Measurements from ENCODE around the gene RGS7.

DNA sequence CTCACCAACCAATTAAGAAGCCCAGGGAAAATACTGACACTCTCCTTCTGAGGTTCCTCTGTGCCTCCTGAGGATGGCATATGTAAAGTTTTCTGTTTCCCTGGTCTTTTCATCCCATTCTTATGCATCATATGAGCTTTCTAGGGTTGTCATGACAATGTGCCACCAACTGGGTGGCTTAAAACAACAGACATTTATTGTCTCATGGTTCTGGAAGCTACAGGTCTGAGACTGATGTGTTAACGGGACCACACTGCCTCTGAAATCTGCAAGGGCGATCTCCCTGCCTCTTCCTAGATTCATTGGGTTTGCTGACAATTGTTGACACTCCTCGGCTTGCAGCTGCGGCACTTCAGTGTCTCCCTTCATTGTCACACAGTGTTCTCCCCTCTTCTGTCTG, 308.4 kb downstream of the RGS7 start:
- TF ChIP-seq, protein P1, sequence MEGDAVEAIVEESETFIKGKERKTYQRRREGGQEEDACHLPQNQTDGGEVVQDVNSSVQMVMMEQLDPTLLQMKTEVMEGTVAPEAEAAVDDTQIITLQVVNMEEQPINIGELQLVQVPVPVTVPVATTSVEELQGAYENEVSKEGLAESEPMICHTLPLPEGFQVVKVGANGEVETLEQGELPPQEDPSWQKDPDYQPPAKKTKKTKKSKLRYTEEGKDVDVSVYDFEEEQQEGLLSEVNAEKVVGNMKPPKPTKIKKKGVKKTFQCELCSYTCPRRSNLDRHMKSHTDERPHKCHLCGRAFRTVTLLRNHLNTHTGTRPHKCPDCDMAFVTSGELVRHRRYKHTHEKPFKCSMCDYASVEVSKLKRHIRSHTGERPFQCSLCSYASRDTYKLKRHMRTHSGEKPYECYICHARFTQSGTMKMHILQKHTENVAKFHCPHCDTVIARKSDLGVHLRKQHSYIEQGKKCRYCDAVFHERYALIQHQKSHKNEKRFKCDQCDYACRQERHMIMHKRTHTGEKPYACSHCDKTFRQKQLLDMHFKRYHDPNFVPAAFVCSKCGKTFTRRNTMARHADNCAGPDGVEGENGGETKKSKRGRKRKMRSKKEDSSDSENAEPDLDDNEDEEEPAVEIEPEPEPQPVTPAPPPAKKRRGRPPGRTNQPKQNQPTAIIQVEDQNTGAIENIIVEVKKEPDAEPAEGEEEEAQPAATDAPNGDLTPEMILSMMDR (IDR thresholded peaks at IDR 0.05; ENCODE audit: poor library complexity), result no peak
- TF ChIP-seq EZH2 (IDR thresholded peaks at IDR 0.05; ENCODE audit: borderline replicate concordance) (no peak), EZH2phosphoT487 (IDR thresholded peaks at IDR 0.05; ENCODE audit: low read depth, severe bottlenecking, unreplicated experiment) (no peak)

Data from hepatocyte (in vitro differentiated cells).